ENCODE results near the gene LAMTOR4. TPM values are rescaled to one million over a fixed set of nuclear protein-coding genes. Genes with fewer than 3 reads are reported as not detected.

Gene LAMTOR4
- total RNA-seq, 3 donors from 2014 or later (not counting 1 experiment from before 2014, with no cell fraction given) = 148 to 161 (median 156) TPM

- H3K9me3 Mint-ChIP-seq = no peaks in the 10 kb centered on the region
- Histone ChIP-seq H3K27ac (ENCODE audit: low read length) (no peak overlapping the region), H3K4me1 (ENCODE audit: control insufficient read depth, insufficient read depth, low read length) (no peaks in the 10 kb centered on the region), H3K27me3 (ENCODE audit: control insufficient read depth, insufficient read depth, low read length) (no peaks in the 10 kb centered on the region), H3K9me3 (ENCODE audit: control insufficient read depth, insufficient read depth, low read length) (no peaks in the 10 kb centered on the region), H3K36me3 (ENCODE audit: control insufficient read depth, insufficient read depth, low read length) (peaks cover 45% of the 10 kb centered on the region), H3K4me3 (ENCODE audit: low read length) (no peak overlapping the region)
- no peak overlapping the region for H3K27ac Mint-ChIP-seq
- H3K4me1 Mint-ChIP-seq = no peaks in the 10 kb centered on the region
- intact Hi-C loops (cut with micrococcal nuclease) = loop anchor here (10.0 kb wide), 1 partner anchor 565 kb away; the partner anchor contains the start of gene GNB2
- ATAC-seq (no peak), DNase-seq (no peak)
- WGBS (ENCODE audit: insufficient coverage) = 93% methylated on average over 12 of the region's 12 CpGs
- H3K4me3 Mint-ChIP-seq = no peak overlapping the region
- no peak for TF ChIP-seq CTCF (IDR thresholded peaks at IDR 0.05)
- H3K27me3 Mint-ChIP-seq (ENCODE audit: low read depth in 2 of 2) = no peaks in the 10 kb centered on the region
- no peaks in the 10 kb centered on the region for H3K36me3 Mint-ChIP-seq
Observed at GRCh38 chr7:100109521-100110163, 39.1 kb upstream of the LAMTOR4 start.

- DNase-seq = no peak
- WGBS (ENCODE audit: insufficient coverage) = 97% methylated on average over 7 of the region's 7 CpGs
- H3K27me3 Mint-ChIP-seq (ENCODE audit: low read depth in 2 of 2) = no peaks in the 10 kb centered on the region
- no peak overlapping the region for H3K4me3 Mint-ChIP-seq
- no peak for ATAC-seq
- H3K27me3 ChIP-seq (ENCODE audit: control insufficient read depth, insufficient read depth, low read length) = no peaks in the 10 kb centered on the region
- no peaks in the 10 kb centered on the region for H3K4me1 ChIP-seq (ENCODE audit: control insufficient read depth, insufficient read depth, low read length)
- no peaks in the 10 kb centered on the region for H3K9me3 ChIP-seq (ENCODE audit: control insufficient read depth, insufficient read depth, low read length)
- no peaks in the 10 kb centered on the region for H3K4me1 Mint-ChIP-seq
- H3K4me3 ChIP-seq (ENCODE audit: low read length) = no peak overlapping the region
- intact Hi-C loops (cut with micrococcal nuclease) = no loop called here
- H3K36me3 Mint-ChIP-seq = no peaks in the 10 kb centered on the region
- TF ChIP-seq CTCF (IDR thresholded peaks at IDR 0.05) = no peak
- no peak overlapping the region for H3K27ac ChIP-seq (ENCODE audit: low read length)
- no peaks in the 10 kb centered on the region for H3K9me3 Mint-ChIP-seq
- peaks cover 43% of the 10 kb centered on the region for H3K36me3 ChIP-seq (ENCODE audit: control insufficient read depth, insufficient read depth, low read length)
- H3K27ac Mint-ChIP-seq = no peak overlapping the region
Observed at GRCh38 chr7:100111156-100111555, 37.6 kb upstream of the LAMTOR4 start.

GRCh38 chr7:100111914-100112313 lies 36.8 kb upstream of the LAMTOR4 start:
- Histone ChIP-seq H3K4me3 (ENCODE audit: low read length) (no peak overlapping the region), H3K27ac (ENCODE audit: low read length) (no peak overlapping the region), H3K36me3 (ENCODE audit: control insufficient read depth, insufficient read depth, low read length) (peaks cover 37% of the 10 kb centered on the region), H3K9me3 (ENCODE audit: control insufficient read depth, insufficient read depth, low read length) (no peaks in the 10 kb centered on the region), H3K27me3 (ENCODE audit: control insufficient read depth, insufficient read depth, low read length) (no peaks in the 10 kb centered on the region), H3K4me1 (ENCODE audit: control insufficient read depth, insufficient read depth, low read length) (no peaks in the 10 kb centered on the region)
- DNase-seq (no peak), ATAC-seq (no peak)
- Mint-ChIP-seq H3K27me3 (ENCODE audit: low read depth in 2 of 2) (no peaks in the 10 kb centered on the region), H3K27ac (no peak overlapping the region), H3K9me3 (no peaks in the 10 kb centered on the region), H3K4me1 (no peaks in the 10 kb centered on the region), H3K4me3 (no peak overlapping the region), H3K36me3 (no peaks in the 10 kb centered on the region)
- 86% methylated on average over 13 of the region's 13 CpGs for WGBS (ENCODE audit: insufficient coverage)
- no peak for TF ChIP-seq CTCF (IDR thresholded peaks at IDR 0.05)
- intact Hi-C loops (cut with micrococcal nuclease) = no loop called here

GRCh38 chr7:100115026-100115425 lies 33.7 kb upstream of the LAMTOR4 start:
- H3K4me3 ChIP-seq (ENCODE audit: low read length) = no peak overlapping the region
- no peaks in the 10 kb centered on the region for H3K9me3 ChIP-seq (ENCODE audit: control insufficient read depth, insufficient read depth, low read length)
- no peak for TF ChIP-seq CTCF (IDR thresholded peaks at IDR 0.05)
- H3K4me1 ChIP-seq (ENCODE audit: control insufficient read depth, insufficient read depth, low read length) = peaks cover 14% of the 10 kb centered on the region
- H3K4me1 Mint-ChIP-seq = peaks cover 15 to 17% of the 10 kb centered on the region in 2 donors
- intact Hi-C loops (cut with micrococcal nuclease) = loop anchor here (5.0 kb wide), 1 partner anchor 33 kb away; the partner anchor contains the start of gene ZNF3
- no peaks in the 10 kb centered on the region for H3K9me3 Mint-ChIP-seq
- H3K27ac Mint-ChIP-seq = no peak overlapping the region
- H3K36me3 ChIP-seq (ENCODE audit: control insufficient read depth, insufficient read depth, low read length) = peaks cover 22% of the 10 kb centered on the region
- no peak overlapping the region for H3K27ac ChIP-seq (ENCODE audit: low read length)
- whole genome bisulfite sequencing (ENCODE audit: insufficient coverage) = 95% methylated on average over 7 of the region's 7 CpGs
- no peak overlapping the region for H3K4me3 Mint-ChIP-seq
- DNase-seq = no peak
- no peaks in the 10 kb centered on the region for H3K27me3 ChIP-seq (ENCODE audit: control insufficient read depth, insufficient read depth, low read length)
- no peak for ATAC-seq
- no peaks in the 10 kb centered on the region for H3K36me3 Mint-ChIP-seq
- H3K27me3 Mint-ChIP-seq (ENCODE audit: low read depth in 2 of 2) = no peaks in the 10 kb centered on the region
